GM12878 (cell line): ENCODE measurements around the gene ANKHD1. TPM values are rescaled to one million over a fixed set of nuclear protein-coding genes. Genes with fewer than 3 reads are reported as not detected.

Experiments used
- ATAC-seq: fragments of 200-7000 bp; cut with Tn5 transposase; 3 replicates; pipeline ENCODE4 v1.9.1; 2020; ENCODE audit warnings: mild to moderate bottlenecking, moderate library complexity
- BruUV-seq: library from RNA; stranded (reverse); fragments of 400-500 nt; replicated peaks from 2 replicates; lab custom pipeline; 2021; lab: Mats Ljungman, UMichigan
- CTCF ChIA-PET: fragments of 300-600 bp; sonication (Branson Sonifier 250); formaldehyde crosslinking; extraction: SDS; loops from one replicate; lab custom pipeline; 2021; ENCODE audit warnings: inconsistent platforms; lab: Yijun Ruan, JAX
- POLR2A ChIA-PET: fragments of 350-600 bp; formaldehyde crosslinking; extraction: SDS; loops from one replicate; lab custom pipeline; 2021; ENCODE audit warnings: inconsistent platforms; lab: Charles Lee
- RAD21 ChIA-PET: fragments of 300-600 bp; sonication (Branson Sonifier 250); formaldehyde crosslinking; loops from one replicate; lab custom pipeline; 2023; ENCODE audit warnings: antibody characterized with exemption; ENCODE audit not compliant: unreplicated experiment; lab: Charles Lee
- SMC1A ChIA-PET: fragments of 300-600 bp; sonication (Branson Sonifier 250); formaldehyde crosslinking; loops from one replicate; lab custom pipeline; 2023; ENCODE audit not compliant: unreplicated experiment, uncharacterized antibody; lab: Charles Lee
- DNase-seq: peaks from one replicate; pipeline ENCODE4 v3.0.0-alpha.2; 2011; ENCODE audit warnings: low read depth, low spot score
- FAIRE-seq: peaks from 3 replicates; lab custom pipeline; 2011; peaks lifted over from hg19 to GRCh38; lab: Jason Lieb, UNC
- H2AFZ ChIP-seq: 2 replicates; pipeline ENCODE4 v1.6.0; 2011; ENCODE audit warnings: low read depth, low read length, control low read depth; ENCODE audit not compliant: control insufficient read depth
- H3K27ac ChIP-seq: 2 replicates; pipeline ENCODE4 v1.5.1; 2011; ENCODE audit warnings: control low read depth; ENCODE audit not compliant: control insufficient read depth, insufficient read depth
- H3K27me3 ChIP-seq, 2 experiments: replicated peaks in 1 of 2; 2 replicates each; pipeline versions ENCODE4 v1.6.0 to v1.6.1; 2011; ENCODE audit warnings: low read length in 1 of 2; ENCODE audit not compliant: control insufficient read depth in 2 of 2, insufficient read depth in 2 of 2
- H3K36me3 ChIP-seq, 2 experiments: 2 replicates each; pipeline ENCODE4 v1.5.1; 2011; ENCODE audit warnings: low read length in 1 of 2; ENCODE audit not compliant: control insufficient read depth in 2 of 2, insufficient read depth in 2 of 2
- H3K4me1 ChIP-seq: 2 replicates; pipeline ENCODE4 v1.6.1; 2011; ENCODE audit warnings: mild to moderate bottlenecking, low read length, moderate library complexity, mixed read lengths; ENCODE audit not compliant: control insufficient read depth, insufficient read depth
- H3K4me2 ChIP-seq: 2 replicates; pipeline ENCODE4 v1.6.0; 2011; ENCODE audit warnings: control low read depth; ENCODE audit not compliant: control insufficient read depth, insufficient read depth
- H3K4me3 ChIP-seq: fragments of 200-600 bp; sonication (generic); 2 replicates; pipeline ENCODE4 v1.5.1; 2016
- H3K79me2 ChIP-seq: 2 replicates; pipeline ENCODE4 v1.6.0; 2011; ENCODE audit warnings: low read length; ENCODE audit not compliant: control insufficient read depth, insufficient read depth
- H3K9ac ChIP-seq: 2 replicates; pipeline ENCODE4 v1.8.0; 2011; ENCODE audit warnings: low read length, control low read depth, mixed read lengths; ENCODE audit not compliant: control insufficient read depth, insufficient read depth
- H3K9me3 ChIP-seq: replicated peaks from 3 replicates; pipeline ENCODE4 v1.5.1; 2011; ENCODE audit warnings: mild to moderate bottlenecking, low read length; ENCODE audit not compliant: control insufficient read depth, insufficient read depth
- H4K20me1 ChIP-seq: 2 replicates; pipeline ENCODE4 v1.6.0; 2011; ENCODE audit not compliant: control insufficient read depth, insufficient read depth
- BACH1 ChIP-seq: fragments of 450-650 bp; IDR thresholded peaks from 2 replicates; pipeline ENCODE4 v1.6.1; 2017; ENCODE audit warnings: mild to moderate bottlenecking, borderline replicate concordance
- CBX3 ChIP-seq: fragments of 200-600 bp; sonication (generic); IDR thresholded peaks from 2 replicates; pipeline ENCODE4 v1.6.1; 2016; ENCODE audit warnings: low read depth, borderline replicate concordance
- CEBPB ChIP-seq, 2 experiments: fragments of 150-350 bp in 1 of 2; IDR thresholded peaks; 2 replicates each; pipeline ENCODE4 v1.6.1; 2012 to 2014; ENCODE audit warnings: low read depth in 2 of 2, low read length in 2 of 2, borderline replicate concordance in 1 of 2, inconsistent platforms in 1 of 2
- CHD2 ChIP-seq: IDR thresholded peaks from 2 replicates; pipeline ENCODE4 v1.6.1; 2011; ENCODE audit warnings: low read depth, low read length, improper control_type of control experiment, borderline replicate concordance
- MXI1 ChIP-seq: fragments of 150-350 bp; IDR thresholded peaks from 2 replicates; pipeline ENCODE4 v1.6.1; 2011; ENCODE audit warnings: low read depth, mild to moderate bottlenecking, inconsistent platforms, low read length, improper control_type of control experiment
- POLR2AphosphoS2 ChIP-seq: IDR thresholded peaks from 2 replicates; pipeline ENCODE4 v1.6.1; 2011; ENCODE audit warnings: low read depth, mild to moderate bottlenecking, low read length, improper control_type of control experiment, moderate library complexity
- RCOR1 ChIP-seq: conservative IDR thresholded peaks from 2 replicates; pipeline ENCODE4 v1.6.1; 2012; ENCODE audit warnings: low read depth, low read length, improper control_type of control experiment
- SP1 ChIP-seq: IDR thresholded peaks from one replicate; pipeline ENCODE4 v1.6.1; 2011; ENCODE audit warnings: low read depth, low read length
- SREBF1 ChIP-seq: IDR thresholded peaks from 2 replicates; pipeline ENCODE4 v1.6.1; 2012; ENCODE audit warnings: mild to moderate bottlenecking, low read length
- TAF1 ChIP-seq: IDR thresholded peaks from 2 replicates; pipeline ENCODE4 v1.6.1; 2011; ENCODE audit warnings: mild to moderate bottlenecking, low read depth, low read length, borderline replicate concordance
- YY1 ChIP-seq: IDR thresholded peaks from 2 replicates; pipeline ENCODE4 v1.6.1; 2011; ENCODE audit warnings: low read depth, mild to moderate bottlenecking, low read length
- WGBS: methylation state at CpG from one replicate; pipeline ENCODE4 v1.1.6; 2016; ENCODE audit warnings: low lambda C conversion rate; ENCODE audit not compliant: insufficient replicate concordance, insufficient coverage; ENCODE audit errors: missing lambda C conversion rate; 5-methylcytosine and 5-hydroxymethylcytosine counted together
- in situ Hi-C: fragments of 300-500 bp; cut with MboI; formaldehyde crosslinking; loops from 9 replicates; pipeline ENCODE4 v1.14.3; 2018; ENCODE audit warnings: mixed read lengths
- intact Hi-C: fragments of 100-400 bp; cut with micrococcal nuclease; formaldehyde crosslinking; loops from one replicate; pipeline ENCODE4 v1.14.2; 2022; ENCODE audit not compliant: unreplicated experiment
- polyA plus RNA-seq, 11 experiments: library from polyadenylated mRNA; depleted of rRNA in 4 of 11; unstranded in 6 of 11; stranded (reverse) in 5 of 11; fragments of >200 nt; fragmentation: Nextera tagmentation in 4 of 11; fragmentation: Illumina TruSeq in 1 of 11; extraction: Ambion mirVana in 4 of 11; extraction: Trizol in 1 of 11; gene quantifications; 1 replicate in 1 of 11; 2 replicates in 10 of 11; pipeline versions ENCODE4 v1.2.1 to v1.2.3, GENCODE V29; 2011 to 2016; ENCODE audit warnings: inconsistent platforms in 2 of 11, missing spikeins in 2 of 11, low read depth in 1 of 11
- total RNA-seq, 4 experiments: library from RNA; depleted of rRNA in 3 of 4; stranded (reverse); fragments of >200 nt in 3 of 4; fragmentation: Illumina TruSeq in 1 of 4; extraction: Trizol in 1 of 4; gene quantifications; 2 replicates each; pipeline versions ENCODE4 v1.2.1 to v1.2.3, GENCODE V29; 2013 to 2021
- TF ChIP-seq, protein P1 (sequence below): fragments of 450-650 bp; IDR thresholded peaks from 2 replicates; pipeline ENCODE4 v1.6.1; 2017; ENCODE audit warnings: mild to moderate bottlenecking, low read depth, inconsistent platforms; ENCODE audit not compliant: poor library complexity, severe bottlenecking
- TF ChIP-seq, protein P2 (sequence below): IDR thresholded peaks from 2 replicates; pipeline ENCODE4 v1.6.1; 2012; ENCODE audit warnings: mild to moderate bottlenecking, low read depth, low read length
- TF ChIP-seq, protein P3 (sequence below): fragments of 150-350 bp; IDR thresholded peaks from 2 replicates; pipeline ENCODE4 v1.6.1; 2014; ENCODE audit warnings: mild to moderate bottlenecking, low read depth, low read length

The ANKHD1 gene
- total and polyA plus RNA-seq, 10 of the 15 experiments (the other 5 are each of a cell fraction or from before 2014, with no cell fraction given) = 31.6 to 96.8 (median 74.3) TPM

DNA sequence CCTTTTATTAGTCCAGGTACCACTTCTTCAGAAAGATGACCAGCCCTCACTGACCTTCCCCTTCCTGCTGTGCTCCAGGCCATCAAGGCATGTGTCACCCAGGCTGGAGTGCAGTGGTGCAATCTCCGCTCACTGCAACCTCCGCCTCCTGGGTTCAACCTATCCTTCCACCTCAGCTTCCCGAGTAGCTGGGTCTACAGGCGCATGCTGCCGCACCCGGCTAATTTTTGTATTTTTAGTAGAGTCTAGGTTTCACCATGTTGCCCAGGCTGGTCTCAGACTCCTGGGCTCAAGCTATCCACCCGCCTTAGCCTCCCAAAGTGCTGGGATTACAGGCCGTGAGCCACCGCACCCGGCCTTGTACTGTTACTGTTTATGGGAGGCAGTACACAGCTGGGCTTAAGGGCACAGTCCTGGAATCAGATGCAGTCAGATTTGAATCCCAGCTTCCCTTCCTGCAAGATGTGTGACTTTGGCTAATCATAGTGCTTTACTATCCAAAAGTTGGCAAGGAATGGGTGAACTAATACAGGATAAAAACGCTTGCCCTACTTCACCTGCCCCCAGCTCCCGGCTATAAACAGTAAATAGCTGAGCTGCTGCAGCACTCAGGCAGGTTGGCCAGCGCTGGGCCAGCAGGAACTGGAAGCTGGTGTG lies 145.3 kb downstream of the ANKHD1 start:
- no peaks in the 10 kb centered on the region for H4K20me1 ChIP-seq
- peak overlapping the region; percentile 64 for H2AFZ ChIP-seq
- peaks cover 18 to 28% of the 10 kb centered on the region in 2 experiments for H3K36me3 ChIP-seq
- H3K9me3 ChIP-seq = no peaks in the 10 kb centered on the region
- H3K79me2 ChIP-seq = peaks cover 2% of the 10 kb centered on the region; the same call in 1 of the 2 replicates
- SMC1A ChIA-PET = interaction anchor here (0.8 to 2.3 kb wide), 15 partner anchors 11 to 172 kb away, joined by 3 to 11 read pairs (median 4); partner anchors contain the start of gene SRA1
- WGBS = 76% methylated on average over 13 of the region's 13 CpGs
- peak overlapping the region; percentile 77 for H3K27ac ChIP-seq
- BruUV-seq = no TSS peak
- in situ Hi-C loops (no loop called here), intact Hi-C loops (no loop called here)
- H3K4me1 ChIP-seq = peaks cover 19% of the 10 kb centered on the region
- peak overlapping the region; percentile 22; the same call in 1 of the 2 replicates for H3K9ac ChIP-seq
- FAIRE-seq (no peak), DNase-seq (no peak), ATAC-seq (peak; percentile 1; the same call in 2 of the 3 replicates)
- H3K27me3 ChIP-seq = no peaks in the 10 kb centered on the region
- H3K4me2 ChIP-seq = peak overlapping the region; percentile 100
- H3K4me3 ChIP-seq = no peak overlapping the region
- POLR2A ChIA-PET = interaction anchor here (0.7 to 3.0 kb wide), 10 partner anchors 10 to 229 kb away, joined by 3 to 23 read pairs (median 6); partner anchors contain the start of genes ANKHD1, APBB3 and SRA1
- CTCF ChIA-PET = interaction anchor here (0.6 to 2.4 kb wide), 17 partner anchors 8 to 183 kb away, joined by 3 to 9 read pairs (median 4); partner anchors contain the start of genes IK, NDUFA2, SRA1 and TMCO6
- RAD21 ChIA-PET = interaction anchor here (0.6 to 2.1 kb wide), 15 partner anchors 8 to 209 kb away, joined by 3 to 7 read pairs (median 3); partner anchors contain the start of genes APBB3, HBEGF, IK and NDUFA2
- TF ChIP-seq SREBF1 = no peak
- TF ChIP-seq, protein P1, sequence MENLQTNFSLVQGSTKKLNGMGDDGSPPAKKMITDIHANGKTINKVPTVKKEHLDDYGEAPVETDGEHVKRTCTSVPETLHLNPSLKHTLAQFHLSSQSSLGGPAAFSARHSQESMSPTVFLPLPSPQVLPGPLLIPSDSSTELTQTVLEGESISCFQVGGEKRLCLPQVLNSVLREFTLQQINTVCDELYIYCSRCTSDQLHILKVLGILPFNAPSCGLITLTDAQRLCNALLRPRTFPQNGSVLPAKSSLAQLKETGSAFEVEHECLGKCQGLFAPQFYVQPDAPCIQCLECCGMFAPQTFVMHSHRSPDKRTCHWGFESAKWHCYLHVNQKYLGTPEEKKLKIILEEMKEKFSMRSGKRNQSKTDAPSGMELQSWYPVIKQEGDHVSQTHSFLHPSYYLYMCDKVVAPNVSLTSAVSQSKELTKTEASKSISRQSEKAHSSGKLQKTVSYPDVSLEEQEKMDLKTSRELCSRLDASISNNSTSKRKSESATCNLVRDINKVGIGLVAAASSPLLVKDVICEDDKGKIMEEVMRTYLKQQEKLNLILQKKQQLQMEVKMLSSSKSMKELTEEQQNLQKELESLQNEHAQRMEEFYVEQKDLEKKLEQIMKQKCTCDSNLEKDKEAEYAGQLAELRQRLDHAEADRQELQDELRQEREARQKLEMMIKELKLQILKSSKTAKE = no peak
- no peak for TF ChIP-seq POLR2AphosphoS2
- TF ChIP-seq CEBPB (IDR thresholded peaks at IDR 0.05; ENCODE audit: borderline replicate concordance in 1 of 2, low read depth in 2 of 2, low read length in 2 of 2) = no peak
- TF ChIP-seq MXI1 = no peak
- no peak for TF ChIP-seq SP1
- TF ChIP-seq CBX3 = no peak
- no peak for TF ChIP-seq YY1
- TF ChIP-seq CHD2 = no peak
- TF ChIP-seq, protein P2, sequence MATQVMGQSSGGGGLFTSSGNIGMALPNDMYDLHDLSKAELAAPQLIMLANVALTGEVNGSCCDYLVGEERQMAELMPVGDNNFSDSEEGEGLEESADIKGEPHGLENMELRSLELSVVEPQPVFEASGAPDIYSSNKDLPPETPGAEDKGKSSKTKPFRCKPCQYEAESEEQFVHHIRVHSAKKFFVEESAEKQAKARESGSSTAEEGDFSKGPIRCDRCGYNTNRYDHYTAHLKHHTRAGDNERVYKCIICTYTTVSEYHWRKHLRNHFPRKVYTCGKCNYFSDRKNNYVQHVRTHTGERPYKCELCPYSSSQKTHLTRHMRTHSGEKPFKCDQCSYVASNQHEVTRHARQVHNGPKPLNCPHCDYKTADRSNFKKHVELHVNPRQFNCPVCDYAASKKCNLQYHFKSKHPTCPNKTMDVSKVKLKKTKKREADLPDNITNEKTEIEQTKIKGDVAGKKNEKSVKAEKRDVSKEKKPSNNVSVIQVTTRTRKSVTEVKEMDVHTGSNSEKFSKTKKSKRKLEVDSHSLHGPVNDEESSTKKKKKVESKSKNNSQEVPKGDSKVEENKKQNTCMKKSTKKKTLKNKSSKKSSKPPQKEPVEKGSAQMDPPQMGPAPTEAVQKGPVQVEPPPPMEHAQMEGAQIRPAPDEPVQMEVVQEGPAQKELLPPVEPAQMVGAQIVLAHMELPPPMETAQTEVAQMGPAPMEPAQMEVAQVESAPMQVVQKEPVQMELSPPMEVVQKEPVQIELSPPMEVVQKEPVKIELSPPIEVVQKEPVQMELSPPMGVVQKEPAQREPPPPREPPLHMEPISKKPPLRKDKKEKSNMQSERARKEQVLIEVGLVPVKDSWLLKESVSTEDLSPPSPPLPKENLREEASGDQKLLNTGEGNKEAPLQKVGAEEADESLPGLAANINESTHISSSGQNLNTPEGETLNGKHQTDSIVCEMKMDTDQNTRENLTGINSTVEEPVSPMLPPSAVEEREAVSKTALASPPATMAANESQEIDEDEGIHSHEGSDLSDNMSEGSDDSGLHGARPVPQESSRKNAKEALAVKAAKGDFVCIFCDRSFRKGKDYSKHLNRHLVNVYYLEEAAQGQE = no peak
- no peak for TF ChIP-seq TAF1
- no peak for TF ChIP-seq RCOR1
- TF ChIP-seq BACH1 = no peak
- TF ChIP-seq, protein P3, sequence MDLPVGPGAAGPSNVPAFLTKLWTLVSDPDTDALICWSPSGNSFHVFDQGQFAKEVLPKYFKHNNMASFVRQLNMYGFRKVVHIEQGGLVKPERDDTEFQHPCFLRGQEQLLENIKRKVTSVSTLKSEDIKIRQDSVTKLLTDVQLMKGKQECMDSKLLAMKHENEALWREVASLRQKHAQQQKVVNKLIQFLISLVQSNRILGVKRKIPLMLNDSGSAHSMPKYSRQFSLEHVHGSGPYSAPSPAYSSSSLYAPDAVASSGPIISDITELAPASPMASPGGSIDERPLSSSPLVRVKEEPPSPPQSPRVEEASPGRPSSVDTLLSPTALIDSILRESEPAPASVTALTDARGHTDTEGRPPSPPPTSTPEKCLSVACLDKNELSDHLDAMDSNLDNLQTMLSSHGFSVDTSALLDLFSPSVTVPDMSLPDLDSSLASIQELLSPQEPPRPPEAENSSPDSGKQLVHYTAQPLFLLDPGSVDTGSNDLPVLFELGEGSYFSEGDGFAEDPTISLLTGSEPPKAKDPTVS = no peak
